Loucy (cell line): ENCODE measurements around the gene BACE2.

Source experiments
- H2AFZ ChIP-seq: fragments of 200-600 bp; sonication (generic); 2 replicates; pipeline ENCODE4 v1.6.0; 2016; ENCODE audit warnings: antibody characterized with exemption, mild to moderate bottlenecking, low read length, moderate library complexity
- H3F3A ChIP-seq: fragments of 200-600 bp; 2 replicates; pipeline ENCODE4 v1.6.0; 2016; ENCODE audit warnings: antibody characterized with exemption, low read depth, mild to moderate bottlenecking
- H3K27me3 ChIP-seq: fragments of 200-600 bp; sonication (generic); 2 replicates; pipeline ENCODE4 v1.6.1; 2014; ENCODE audit warnings: low read length, mild to moderate bottlenecking; ENCODE audit not compliant: insufficient read depth, poor library complexity, severe bottlenecking
- H3K36me3 ChIP-seq: fragments of 200-600 bp; sonication (generic); 2 replicates; pipeline ENCODE4 v1.6.1; 2016; ENCODE audit warnings: low read length; ENCODE audit not compliant: insufficient read depth
- H3K4me1 ChIP-seq: fragments of 200-600 bp; sonication (generic); 2 replicates; pipeline ENCODE4 v1.5.1; 2014; ENCODE audit warnings: low read length, mild to moderate bottlenecking; ENCODE audit not compliant: insufficient read depth, poor library complexity, severe bottlenecking
- H3K4me2 ChIP-seq: fragments of 200-600 bp; sonication (generic); 2 replicates; pipeline ENCODE4 v1.6.0; 2014; ENCODE audit warnings: antibody characterized with exemption, low read length, low read depth, mild to moderate bottlenecking; ENCODE audit not compliant: poor library complexity, severe bottlenecking
- H3K4me3 ChIP-seq: fragments of 200-600 bp; sonication (generic); 2 replicates; pipeline ENCODE4 v1.5.1; 2014; ENCODE audit warnings: low read length, mild to moderate bottlenecking, mixed read lengths; ENCODE audit not compliant: poor library complexity, severe bottlenecking
- H3K79me2 ChIP-seq: fragments of 200-600 bp; sonication (generic); 2 replicates; pipeline ENCODE4 v1.6.1; 2014; ENCODE audit warnings: low read length; ENCODE audit not compliant: insufficient read depth
- H3K9ac ChIP-seq: fragments of 200-600 bp; sonication (generic); 2 replicates; pipeline ENCODE4 v1.6.0; 2014; ENCODE audit warnings: mild to moderate bottlenecking, low read depth, low read length, moderate library complexity; ENCODE audit not compliant: poor library complexity, severe bottlenecking
- H3K9me2 ChIP-seq: fragments of 200-600 bp; sonication (generic); replicated peaks from 2 replicates; pipeline ENCODE4 v1.6.1; 2016; ENCODE audit warnings: low read depth, low read length, mixed read lengths
- H3K9me3 ChIP-seq: fragments of 200-600 bp; sonication (generic); 2 replicates; pipeline ENCODE4 v1.6.1; 2014; ENCODE audit warnings: mild to moderate bottlenecking, antibody characterized with exemption, low read length, low read depth; ENCODE audit not compliant: insufficient read depth
- H4K20me1 ChIP-seq: fragments of 200-600 bp; sonication (generic); 2 replicates; pipeline ENCODE4 v1.6.0; 2014; ENCODE audit warnings: antibody characterized with exemption, low read length, mild to moderate bottlenecking; ENCODE audit not compliant: insufficient read depth, poor library complexity, severe bottlenecking
- EZH2phosphoT487 ChIP-seq: fragments of 200-600 bp; IDR thresholded peaks from 2 replicates; pipeline ENCODE4 v1.6.1; 2018; ENCODE audit warnings: antibody characterized with exemption, mild to moderate bottlenecking, moderate library complexity, borderline replicate concordance
- TF ChIP-seq, protein P1 (sequence below): fragments of 200-600 bp; sonication (generic); conservative IDR thresholded peaks from 2 replicates; pipeline ENCODE4 v1.5.1; 2014; ENCODE audit warnings: mild to moderate bottlenecking, antibody characterized with exemption, low read length

Gene BACE2

DNA sequence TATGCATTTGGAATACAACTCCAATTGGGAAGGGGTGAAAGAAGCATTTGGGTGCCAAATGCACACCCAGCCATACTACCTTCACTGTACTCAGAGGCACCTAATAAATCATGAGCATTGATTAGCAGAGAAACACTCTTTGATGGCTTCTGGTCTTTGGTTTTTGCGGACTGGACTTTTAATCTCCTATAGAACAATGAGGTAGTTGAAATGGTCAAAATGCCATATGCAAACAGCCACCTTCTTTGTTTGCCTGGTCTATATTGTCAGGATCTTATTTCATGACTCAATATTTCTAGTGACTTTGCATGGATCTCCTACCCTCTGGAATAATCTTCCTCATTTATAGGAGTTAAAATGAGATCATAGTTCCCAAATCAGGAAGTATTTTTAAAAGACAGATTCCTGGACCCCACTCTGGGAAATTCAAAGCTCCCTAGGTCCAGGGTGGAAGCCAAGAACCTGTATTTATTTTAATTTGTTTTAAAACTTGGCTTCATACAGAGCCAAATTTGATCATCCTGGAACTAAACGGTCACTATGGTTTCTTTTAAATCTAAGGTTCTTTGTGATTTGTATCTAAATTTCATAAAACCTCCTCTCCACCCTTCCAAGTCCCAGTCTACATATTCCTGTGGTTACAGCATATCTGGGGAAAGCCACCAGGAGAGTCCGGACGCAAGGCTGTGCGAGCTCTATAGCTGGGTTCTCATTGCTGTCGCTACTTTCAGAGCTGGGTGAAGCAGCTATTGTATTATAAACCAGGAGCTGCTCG lies 157.4 kb downstream of the BACE2 start:
- no peak overlapping the region for H3K4me3 ChIP-seq
- TF ChIP-seq, protein P1, sequence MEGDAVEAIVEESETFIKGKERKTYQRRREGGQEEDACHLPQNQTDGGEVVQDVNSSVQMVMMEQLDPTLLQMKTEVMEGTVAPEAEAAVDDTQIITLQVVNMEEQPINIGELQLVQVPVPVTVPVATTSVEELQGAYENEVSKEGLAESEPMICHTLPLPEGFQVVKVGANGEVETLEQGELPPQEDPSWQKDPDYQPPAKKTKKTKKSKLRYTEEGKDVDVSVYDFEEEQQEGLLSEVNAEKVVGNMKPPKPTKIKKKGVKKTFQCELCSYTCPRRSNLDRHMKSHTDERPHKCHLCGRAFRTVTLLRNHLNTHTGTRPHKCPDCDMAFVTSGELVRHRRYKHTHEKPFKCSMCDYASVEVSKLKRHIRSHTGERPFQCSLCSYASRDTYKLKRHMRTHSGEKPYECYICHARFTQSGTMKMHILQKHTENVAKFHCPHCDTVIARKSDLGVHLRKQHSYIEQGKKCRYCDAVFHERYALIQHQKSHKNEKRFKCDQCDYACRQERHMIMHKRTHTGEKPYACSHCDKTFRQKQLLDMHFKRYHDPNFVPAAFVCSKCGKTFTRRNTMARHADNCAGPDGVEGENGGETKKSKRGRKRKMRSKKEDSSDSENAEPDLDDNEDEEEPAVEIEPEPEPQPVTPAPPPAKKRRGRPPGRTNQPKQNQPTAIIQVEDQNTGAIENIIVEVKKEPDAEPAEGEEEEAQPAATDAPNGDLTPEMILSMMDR = no peak
- no peak for TF ChIP-seq EZH2phosphoT487
- no peaks in the 10 kb centered on the region for H3K79me2 ChIP-seq
- no peak overlapping the region for H2AFZ ChIP-seq
- no peaks in the 10 kb centered on the region for H3K36me3 ChIP-seq
- no peaks in the 10 kb centered on the region for H4K20me1 ChIP-seq
- no peaks in the 10 kb centered on the region for H3K9me3 ChIP-seq
- no peak overlapping the region for H3K4me2 ChIP-seq
- H3K4me1 ChIP-seq = no peaks in the 10 kb centered on the region
- no peaks in the 10 kb centered on the region for H3K9me2 ChIP-seq
- no peak overlapping the region for H3K9ac ChIP-seq
- no peaks in the 10 kb centered on the region for H3K27me3 ChIP-seq
- H3F3A ChIP-seq = no peaks in the 10 kb centered on the region

DNA sequence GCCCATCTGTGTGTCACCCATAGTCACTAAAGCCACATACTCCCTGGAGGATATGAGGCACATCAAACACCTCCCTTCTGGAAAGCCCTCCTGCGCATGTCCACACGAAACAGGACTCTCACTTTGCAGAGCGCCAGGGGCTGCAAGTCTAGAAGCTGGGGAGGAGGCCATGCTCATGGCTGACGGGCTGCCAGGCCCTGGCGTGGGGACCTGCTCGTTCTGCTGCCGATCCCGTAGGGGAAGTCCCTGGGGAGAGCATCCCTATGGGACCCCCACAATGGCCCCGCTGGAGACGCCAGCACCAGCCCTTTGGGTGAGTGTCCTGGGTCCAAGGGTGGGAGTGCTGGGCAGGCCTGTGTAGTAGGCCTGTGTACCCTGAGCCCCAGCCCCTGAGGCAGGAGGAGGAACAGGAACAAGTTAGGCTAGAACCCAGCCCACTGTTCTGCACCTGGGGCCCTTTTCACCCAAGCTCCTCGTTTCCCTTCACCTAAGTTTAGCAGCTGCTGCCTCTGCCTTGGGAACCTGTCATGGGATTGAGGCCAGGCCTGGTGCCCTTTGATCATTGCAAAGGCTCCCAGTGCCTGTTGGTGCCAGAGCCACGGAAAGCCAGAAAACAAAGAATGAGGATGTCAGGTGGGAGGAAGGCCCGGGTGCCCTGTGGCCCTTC lies 158.6 kb downstream of the BACE2 start:
- H3K4me1 ChIP-seq = no peaks in the 10 kb centered on the region
- no peaks in the 10 kb centered on the region for H3K9me2 ChIP-seq
- H4K20me1 ChIP-seq = no peaks in the 10 kb centered on the region
- TF ChIP-seq, protein P1 = no peak
- TF ChIP-seq EZH2phosphoT487 = no peak
- H3K79me2 ChIP-seq = no peaks in the 10 kb centered on the region
- H2AFZ ChIP-seq = no peak overlapping the region
- H3F3A ChIP-seq = no peaks in the 10 kb centered on the region
- H3K9me3 ChIP-seq = no peaks in the 10 kb centered on the region
- no peak overlapping the region for H3K4me2 ChIP-seq
- H3K27me3 ChIP-seq = no peaks in the 10 kb centered on the region
- no peak overlapping the region for H3K9ac ChIP-seq
- no peak overlapping the region for H3K4me3 ChIP-seq
- H3K36me3 ChIP-seq = no peaks in the 10 kb centered on the region

DNA sequence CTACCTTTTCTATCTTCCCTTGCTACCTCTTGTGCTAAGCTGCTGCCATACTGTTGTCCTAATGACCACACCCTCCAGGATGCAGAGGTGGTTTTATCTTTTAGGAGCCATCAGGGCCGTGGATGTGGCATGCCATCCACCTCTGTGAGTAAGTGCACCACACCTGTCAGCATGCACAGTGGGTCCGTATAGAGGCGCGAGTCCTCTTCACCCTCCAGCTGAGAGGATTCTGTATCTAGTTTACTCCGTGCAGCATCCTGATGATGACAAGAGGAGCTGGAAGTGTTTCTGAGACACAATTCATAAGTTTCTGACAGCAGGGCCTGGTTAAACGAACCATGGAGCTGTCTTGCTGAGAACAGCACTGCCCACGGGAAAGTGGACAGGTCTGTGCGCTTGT lies 159.8 kb downstream of the BACE2 start:
- H2AFZ ChIP-seq = no peak overlapping the region
- H3K9ac ChIP-seq = no peak overlapping the region
- H3K27me3 ChIP-seq = no peaks in the 10 kb centered on the region
- no peaks in the 10 kb centered on the region for H3F3A ChIP-seq
- no peak overlapping the region for H3K4me2 ChIP-seq
- H4K20me1 ChIP-seq = no peaks in the 10 kb centered on the region
- TF ChIP-seq, protein P1 = no peak
- no peak for TF ChIP-seq EZH2phosphoT487
- no peaks in the 10 kb centered on the region for H3K9me3 ChIP-seq
- H3K4me1 ChIP-seq = no peaks in the 10 kb centered on the region
- H3K4me3 ChIP-seq = no peak overlapping the region
- H3K79me2 ChIP-seq = no peaks in the 10 kb centered on the region
- H3K36me3 ChIP-seq = no peaks in the 10 kb centered on the region
- no peaks in the 10 kb centered on the region for H3K9me2 ChIP-seq
